GM23338 (cell line): ENCODE measurements around the gene FURIN. TPM values are rescaled to one million over a fixed set of nuclear protein-coding genes. Genes with fewer than 3 reads are reported as not detected.

ENCODE experiments used
- ATAC-seq: fragments of 200-7000 bp; cut with Tn5 transposase; 3 replicates; pipeline ENCODE4 v1.9.1; 2020
- DNase-seq: peaks from one replicate; pipeline ENCODE4 v3.0.0-alpha.2; 2015; ENCODE audit warnings: low spot score
- H2AFZ ChIP-seq: fragments of 200-600 bp; sonication (generic); 2 replicates; pipeline ENCODE4 v1.8.0; 2016; ENCODE audit warnings: antibody characterized with exemption, mild to moderate bottlenecking, moderate library complexity
- H3F3A ChIP-seq: fragments of 200-600 bp; sonication (generic); replicated peaks from 2 replicates; pipeline ENCODE4 v1.8.0; 2017; ENCODE audit warnings: antibody characterized with exemption, mixed run types, low read depth
- H3K27ac ChIP-seq: fragments of 200-600 bp; sonication (generic); 2 replicates; pipeline ENCODE4 v1.6.1; 2016; ENCODE audit warnings: low read depth
- H3K27me3 ChIP-seq: fragments of 200-600 bp; sonication (generic); 2 replicates; pipeline ENCODE4 v1.8.0; 2016; ENCODE audit warnings: mild to moderate bottlenecking, mixed run types, moderate library complexity; ENCODE audit not compliant: insufficient read depth
- H3K36me3 ChIP-seq: fragments of 200-600 bp; sonication (generic); 2 replicates; pipeline ENCODE4 v1.8.0; 2016; ENCODE audit warnings: mild to moderate bottlenecking; ENCODE audit not compliant: insufficient read depth
- H3K4me1 ChIP-seq: fragments of 200-600 bp; sonication (generic); 2 replicates; pipeline ENCODE4 v1.8.0; 2016; ENCODE audit warnings: mild to moderate bottlenecking, moderate library complexity; ENCODE audit not compliant: insufficient read depth
- H3K4me2 ChIP-seq: fragments of 200-600 bp; sonication (generic); 2 replicates; pipeline ENCODE4 v1.7.1; 2017; ENCODE audit warnings: mixed run types
- H3K4me3 ChIP-seq: fragments of 200-600 bp; sonication (generic); 2 replicates; pipeline ENCODE4 v1.6.1; 2016; ENCODE audit warnings: mixed run types
- H3K79me2 ChIP-seq: fragments of 200-600 bp; sonication (generic); replicated peaks from 2 replicates; pipeline ENCODE4 v1.8.0; 2017; ENCODE audit warnings: mild to moderate bottlenecking; ENCODE audit not compliant: insufficient read depth
- H3K9me2 ChIP-seq: fragments of 200-600 bp; sonication (generic); 2 replicates; pipeline ENCODE4 v1.8.0; 2017; ENCODE audit not compliant: insufficient read depth
- H4K20me1 ChIP-seq: fragments of 200-600 bp; sonication (generic); replicated peaks from 2 replicates; pipeline ENCODE4 v1.8.0; 2017; ENCODE audit warnings: mild to moderate bottlenecking; ENCODE audit not compliant: insufficient read depth
- H3K27ac Mint-ChIP-seq: 2 replicates; pipeline ENCODE4 v1.8.0; 2020; ENCODE audit warnings: inconsistent platforms, mild to moderate bottlenecking, moderate library complexity, mixed read lengths
- H3K27me3 Mint-ChIP-seq: 3 replicates; pipeline ENCODE4 v1.8.0; 2022; ENCODE audit warnings: low read depth, mild to moderate bottlenecking, moderate library complexity, mixed read lengths, inconsistent platforms; ENCODE audit not compliant: insufficient read depth, poor library complexity
- H3K36me3 Mint-ChIP-seq: 3 replicates; pipeline ENCODE4 v1.8.0; 2021; ENCODE audit warnings: low read depth, mild to moderate bottlenecking, inconsistent platforms, moderate library complexity, mixed read lengths
- H3K4me1 Mint-ChIP-seq: 3 replicates; pipeline ENCODE4 v1.8.0; 2020; ENCODE audit warnings: mild to moderate bottlenecking, inconsistent platforms, mixed read lengths
- H3K4me3 Mint-ChIP-seq: 3 replicates; pipeline ENCODE4 v1.8.0; 2021; ENCODE audit warnings: moderate library complexity, mild to moderate bottlenecking, inconsistent platforms, mixed read lengths
- H3K9me3 Mint-ChIP-seq: 3 replicates; pipeline ENCODE4 v1.8.0; 2020; ENCODE audit warnings: moderate library complexity, mild to moderate bottlenecking, inconsistent platforms, mixed read lengths
- EZH2 ChIP-seq: fragments of 200-600 bp; sonication (generic); IDR thresholded peaks from one replicate; pipeline ENCODE4 v1.8.0; 2017; ENCODE audit warnings: antibody characterized with exemption, mild to moderate bottlenecking, low read depth; ENCODE audit not compliant: unreplicated experiment
- EZH2phosphoT487 ChIP-seq: fragments of 200-600 bp; sonication (generic); IDR thresholded peaks from one replicate; pipeline ENCODE4 v1.8.1; 2018; ENCODE audit warnings: antibody characterized with exemption; ENCODE audit not compliant: unreplicated experiment
- NANOG ChIP-seq: IDR thresholded peaks from 2 replicates; pipeline ENCODE4 v1.6.1; 2016; ENCODE audit warnings: antibody characterized with exemption, borderline replicate concordance
- POLR2AphosphoS5 ChIP-seq: IDR thresholded peaks from 2 replicates; pipeline ENCODE4 v1.6.1; 2016; ENCODE audit warnings: antibody characterized with exemption, low read depth
- STAT1 ChIP-seq: IDR thresholded peaks from one replicate; pipeline ENCODE4 v1.6.1; 2016; ENCODE audit warnings: antibody characterized with exemption; ENCODE audit not compliant: unreplicated experiment
- ZNF114 ChIP-seq: fragments of 250-450 bp; sonication (Bioruptor Pico); IDR thresholded peaks from 2 replicates; pipeline ENCODE4 v1.5.0; 2020; ENCODE audit warnings: mild to moderate bottlenecking, moderate library complexity
- ZNF331 ChIP-seq: fragments of 250-450 bp; sonication (Bioruptor Pico); IDR thresholded peaks from 2 replicates; pipeline ENCODE4 v1.5.0; 2020; ENCODE audit warnings: low read depth, mild to moderate bottlenecking, moderate library complexity
- polyA plus RNA-seq: library from polyadenylated mRNA; unstranded; fragments of >200 nt; fragmentation: Nextera tagmentation; extraction: Ambion mirVana; gene quantifications from 2 replicates; pipeline ENCODE4 v1.2.1, GENCODE V29; 2016
- total RNA-seq: library from RNA; depleted of rRNA; stranded (reverse); fragments of >200 nt; shearing (Covaris generic); gene quantifications from 2 replicates; pipeline ENCODE4 v1.2.3, GENCODE V29; 2014
- TF ChIP-seq, protein P1 (sequence below), 2 experiments: fragments of 200-600 bp in 1 of 2; sonication (generic) in 1 of 2; conservative IDR thresholded peaks; 2 replicates each; pipeline versions ENCODE4 v1.5.1 to v1.6.1; 2016 to 2017; ENCODE audit warnings: antibody characterized with exemption in 2 of 2, low read depth in 2 of 2, mild to moderate bottlenecking in 2 of 2, moderate library complexity in 1 of 2
- TF ChIP-seq, protein P2 (sequence below): fragments of 250-450 bp; sonication (Bioruptor Pico); IDR thresholded peaks from 2 replicates; pipeline ENCODE4 v1.5.0; 2020; ENCODE audit warnings: mild to moderate bottlenecking, moderate library complexity

Gene FURIN
- total and polyA plus RNA-seq, 2 experiments from 2014 or later, result 6.3 to 20.9 TPM

DNA sequence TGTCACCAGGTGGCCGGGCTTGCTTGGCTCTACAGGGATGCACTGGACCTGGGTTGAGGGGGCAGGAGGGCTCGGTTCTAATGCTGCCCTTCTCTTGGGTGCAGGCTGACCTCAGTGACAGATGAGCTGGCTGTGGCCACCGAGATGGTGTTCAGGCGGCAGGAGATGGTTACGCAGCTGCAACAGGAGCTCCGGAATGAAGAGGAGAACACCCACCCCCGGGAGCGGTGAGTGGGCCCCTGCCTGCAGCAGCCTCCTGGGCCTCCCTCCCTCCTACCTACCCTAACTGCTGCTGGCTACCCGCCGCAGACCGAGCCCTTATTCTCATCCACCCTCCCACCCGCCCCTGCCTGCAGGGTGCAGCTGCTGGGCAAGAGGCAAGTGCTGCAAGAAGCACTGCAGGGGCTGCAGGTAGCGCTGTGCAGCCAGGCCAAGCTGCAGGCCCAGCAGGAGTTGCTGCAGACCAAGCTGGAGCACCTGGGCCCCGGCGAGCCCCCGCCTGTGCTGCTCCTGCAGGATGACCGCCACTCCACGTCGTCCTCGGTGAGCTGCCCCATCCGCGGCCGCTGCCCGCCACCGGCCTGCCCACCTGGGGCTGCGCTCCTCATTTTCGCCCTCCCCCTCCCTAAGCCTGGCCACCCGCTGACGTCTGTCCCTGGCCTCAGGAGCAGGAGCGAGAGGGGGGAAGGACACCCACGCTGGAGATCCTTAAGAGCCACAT lies 21.5 kb downstream of the FURIN start:
- no peaks in the 10 kb centered on the region for H3K9me2 ChIP-seq
- no peaks in the 10 kb centered on the region for H3K36me3 ChIP-seq
- Mint-ChIP-seq H3K9me3 (no peaks in the 10 kb centered on the region), H3K4me1 (peaks cover 14% of the 10 kb centered on the region), H3K27ac (no peak overlapping the region), H3K4me3 (no peak overlapping the region), H3K36me3 (peaks cover 3% of the 10 kb centered on the region; the same call in 2 of the 3 replicates), H3K27me3 (peaks cover 14% of the 10 kb centered on the region)
- H2AFZ ChIP-seq, result no peak overlapping the region
- H3K4me1 ChIP-seq, result peaks cover 3% of the 10 kb centered on the region; the same call in 1 of the 2 replicates
- no peaks in the 10 kb centered on the region for H3K27me3 ChIP-seq
- DNase-seq (no peak), ATAC-seq (peak; percentile 5; the same call in 2 of the 3 replicates)
- no peak overlapping the region for H3K4me3 ChIP-seq
- no peaks in the 10 kb centered on the region for H4K20me1 ChIP-seq
- no peak for TF ChIP-seq ZNF331 (CRISPR knock-in tag)
- H3K4me2 ChIP-seq, result no peak overlapping the region
- H3F3A ChIP-seq, result 0 out of 2 replicates have a peak, but pooled peaks cover 4% of the 10 kb centered on the region
- no peaks in the 10 kb centered on the region for H3K79me2 ChIP-seq
- no peak overlapping the region for H3K27ac ChIP-seq

- Histone ChIP-seq H3K4me2 (no peak overlapping the region), H3F3A (no peaks in the 10 kb centered on the region), H3K27me3 (no peaks in the 10 kb centered on the region), H3K4me3 (no peak overlapping the region), H3K9me2 (no peaks in the 10 kb centered on the region), H4K20me1 (no peaks in the 10 kb centered on the region), H2AFZ (no peak overlapping the region), H3K4me1 (peaks cover under 1% of the 10 kb centered on the region; the same call in 1 of the 2 replicates), H3K27ac (no peak overlapping the region), H3K79me2 (no peaks in the 10 kb centered on the region), H3K36me3 (no peaks in the 10 kb centered on the region)
- H3K4me1 Mint-ChIP-seq, result peaks cover 7% of the 10 kb centered on the region; the same call in 2 of the 3 replicates
- H3K9me3 Mint-ChIP-seq, result no peaks in the 10 kb centered on the region
- H3K4me3 Mint-ChIP-seq, result no peak overlapping the region
- peaks cover 6% of the 10 kb centered on the region for H3K36me3 Mint-ChIP-seq
- H3K27ac Mint-ChIP-seq, result no peak overlapping the region
- DNase-seq (no peak), ATAC-seq (no peak)
- H3K27me3 Mint-ChIP-seq, result peaks cover 14% of the 10 kb centered on the region
- TF ChIP-seq, protein P1, sequence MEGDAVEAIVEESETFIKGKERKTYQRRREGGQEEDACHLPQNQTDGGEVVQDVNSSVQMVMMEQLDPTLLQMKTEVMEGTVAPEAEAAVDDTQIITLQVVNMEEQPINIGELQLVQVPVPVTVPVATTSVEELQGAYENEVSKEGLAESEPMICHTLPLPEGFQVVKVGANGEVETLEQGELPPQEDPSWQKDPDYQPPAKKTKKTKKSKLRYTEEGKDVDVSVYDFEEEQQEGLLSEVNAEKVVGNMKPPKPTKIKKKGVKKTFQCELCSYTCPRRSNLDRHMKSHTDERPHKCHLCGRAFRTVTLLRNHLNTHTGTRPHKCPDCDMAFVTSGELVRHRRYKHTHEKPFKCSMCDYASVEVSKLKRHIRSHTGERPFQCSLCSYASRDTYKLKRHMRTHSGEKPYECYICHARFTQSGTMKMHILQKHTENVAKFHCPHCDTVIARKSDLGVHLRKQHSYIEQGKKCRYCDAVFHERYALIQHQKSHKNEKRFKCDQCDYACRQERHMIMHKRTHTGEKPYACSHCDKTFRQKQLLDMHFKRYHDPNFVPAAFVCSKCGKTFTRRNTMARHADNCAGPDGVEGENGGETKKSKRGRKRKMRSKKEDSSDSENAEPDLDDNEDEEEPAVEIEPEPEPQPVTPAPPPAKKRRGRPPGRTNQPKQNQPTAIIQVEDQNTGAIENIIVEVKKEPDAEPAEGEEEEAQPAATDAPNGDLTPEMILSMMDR (conservative IDR thresholded peaks at IDR 0.05; ENCODE audit: low read depth in 2 of 2), result no peak
- TF ChIP-seq EZH2 (no peak), STAT1 (no peak), ZNF114 (CRISPR knock-in tag) (no peak), EZH2phosphoT487 (no peak), ZNF331 (CRISPR knock-in tag) (no peak), POLR2AphosphoS5 (no peak), NANOG (no peak)
- TF ChIP-seq, protein P2, sequence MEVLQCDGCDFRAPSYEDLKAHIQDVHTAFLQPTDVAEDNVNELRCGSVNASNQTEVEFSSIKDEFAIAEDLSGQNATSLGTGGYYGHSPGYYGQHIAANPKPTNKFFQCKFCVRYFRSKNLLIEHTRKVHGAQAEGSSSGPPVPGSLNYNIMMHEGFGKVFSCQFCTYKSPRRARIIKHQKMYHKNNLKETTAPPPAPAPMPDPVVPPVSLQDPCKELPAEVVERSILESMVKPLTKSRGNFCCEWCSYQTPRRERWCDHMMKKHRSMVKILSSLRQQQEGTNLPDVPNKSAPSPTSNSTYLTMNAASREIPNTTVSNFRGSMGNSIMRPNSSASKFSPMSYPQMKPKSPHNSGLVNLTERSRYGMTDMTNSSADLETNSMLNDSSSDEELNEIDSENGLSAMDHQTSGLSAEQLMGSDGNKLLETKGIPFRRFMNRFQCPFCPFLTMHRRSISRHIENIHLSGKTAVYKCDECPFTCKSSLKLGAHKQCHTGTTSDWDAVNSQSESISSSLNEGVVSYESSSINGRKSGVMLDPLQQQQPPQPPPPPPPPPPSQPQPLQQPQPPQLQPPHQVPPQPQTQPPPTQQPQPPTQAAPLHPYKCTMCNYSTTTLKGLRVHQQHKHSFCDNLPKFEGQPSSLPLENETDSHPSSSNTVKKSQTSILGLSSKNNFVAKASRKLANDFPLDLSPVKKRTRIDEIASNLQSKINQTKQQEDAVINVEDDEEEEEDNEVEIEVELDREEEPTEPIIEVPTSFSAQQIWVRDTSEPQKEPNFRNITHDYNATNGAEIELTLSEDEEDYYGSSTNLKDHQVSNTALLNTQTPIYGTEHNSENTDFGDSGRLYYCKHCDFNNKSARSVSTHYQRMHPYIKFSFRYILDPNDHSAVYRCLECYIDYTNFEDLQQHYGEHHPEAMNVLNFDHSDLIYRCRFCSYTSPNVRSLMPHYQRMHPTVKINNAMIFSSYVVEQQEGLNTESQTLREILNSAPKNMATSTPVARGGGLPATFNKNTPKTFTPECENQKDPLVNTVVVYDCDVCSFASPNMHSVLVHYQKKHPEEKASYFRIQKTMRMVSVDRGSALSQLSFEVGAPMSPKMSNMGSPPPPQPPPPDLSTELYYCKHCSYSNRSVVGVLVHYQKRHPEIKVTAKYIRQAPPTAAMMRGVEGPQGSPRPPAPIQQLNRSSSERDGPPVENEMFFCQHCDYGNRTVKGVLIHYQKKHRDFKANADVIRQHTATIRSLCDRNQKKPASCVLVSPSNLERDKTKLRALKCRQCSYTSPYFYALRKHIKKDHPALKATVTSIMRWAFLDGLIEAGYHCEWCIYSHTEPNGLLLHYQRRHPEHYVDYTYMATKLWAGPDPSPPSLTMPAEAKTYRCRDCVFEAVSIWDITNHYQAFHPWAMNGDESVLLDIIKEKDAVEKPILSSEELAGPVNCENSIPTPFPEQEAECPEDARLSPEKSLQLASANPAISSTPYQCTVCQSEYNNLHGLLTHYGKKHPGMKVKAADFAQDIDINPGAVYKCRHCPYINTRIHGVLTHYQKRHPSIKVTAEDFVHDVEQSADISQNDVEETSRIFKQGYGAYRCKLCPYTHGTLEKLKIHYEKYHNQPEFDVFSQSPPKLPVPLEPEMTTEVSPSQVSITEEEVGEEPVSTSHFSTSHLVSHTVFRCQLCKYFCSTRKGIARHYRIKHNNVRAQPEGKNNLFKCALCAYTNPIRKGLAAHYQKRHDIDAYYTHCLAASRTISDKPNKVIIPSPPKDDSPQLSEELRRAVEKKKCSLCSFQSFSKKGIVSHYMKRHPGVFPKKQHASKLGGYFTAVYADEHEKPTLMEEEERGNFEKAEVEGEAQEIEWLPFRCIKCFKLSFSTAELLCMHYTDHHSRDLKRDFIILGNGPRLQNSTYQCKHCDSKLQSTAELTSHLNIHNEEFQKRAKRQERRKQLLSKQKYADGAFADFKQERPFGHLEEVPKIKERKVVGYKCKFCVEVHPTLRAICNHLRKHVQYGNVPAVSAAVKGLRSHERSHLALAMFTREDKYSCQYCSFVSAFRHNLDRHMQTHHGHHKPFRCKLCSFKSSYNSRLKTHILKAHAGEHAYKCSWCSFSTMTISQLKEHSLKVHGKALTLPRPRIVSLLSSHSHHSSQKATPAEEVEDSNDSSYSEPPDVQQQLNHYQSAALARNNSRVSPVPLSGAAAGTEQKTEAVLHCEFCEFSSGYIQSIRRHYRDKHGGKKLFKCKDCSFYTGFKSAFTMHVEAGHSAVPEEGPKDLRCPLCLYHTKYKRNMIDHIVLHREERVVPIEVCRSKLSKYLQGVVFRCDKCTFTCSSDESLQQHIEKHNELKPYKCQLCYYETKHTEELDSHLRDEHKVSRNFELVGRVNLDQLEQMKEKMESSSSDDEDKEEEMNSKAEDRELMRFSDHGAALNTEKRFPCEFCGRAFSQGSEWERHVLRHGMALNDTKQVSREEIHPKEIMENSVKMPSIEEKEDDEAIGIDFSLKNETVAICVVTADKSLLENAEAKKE (CRISPR knock-in tag), result no peak
Observed at GRCh38 chr15:90890839-90891238, 22.5 kb downstream of the FURIN start.
